Sigmoid colon (tissue), 7 donors: ENCODE measurements around the gene SLC13A3. TPM values are rescaled to one million over a fixed set of nuclear protein-coding genes. Genes with fewer than 3 reads are reported as not detected.

Experiments
- DNase-seq: peaks from one replicate; pipeline ENCODE4 v3.0.0-alpha.2; 2019
- H3K27ac ChIP-seq, 4 donors: fragments of 200-600 bp; sonication (generic); one replicate each; pipeline ENCODE4 v1.5.1; 2016 to 2019; ENCODE audit warnings: mild to moderate bottlenecking in 1 of 4
- H3K27me3 ChIP-seq, 3 donors: fragments of 200-600 bp; sonication (generic); one replicate each; pipeline ENCODE4 v1.5.1; 2019; ENCODE audit warnings: mild to moderate bottlenecking in 1 of 3
- H3K36me3 ChIP-seq, 4 donors: fragments of 200-600 bp; sonication (generic); one replicate each; pipeline ENCODE4 v1.5.1; 2016 to 2019
- H3K4me1 ChIP-seq, 4 donors: fragments of 200-600 bp; sonication (generic); one replicate each; pipeline ENCODE4 v1.5.1; 2017 to 2019
- H3K4me3 ChIP-seq, 4 donors: fragments of 200-600 bp; sonication (generic); one replicate each; pipeline ENCODE4 v1.5.1; 2017 to 2019; ENCODE audit warnings: mild to moderate bottlenecking in 2 of 4, moderate library complexity in 1 of 4
- H3K9me3 ChIP-seq, 4 donors: fragments of 200-600 bp in 3 of 4; sonication (generic) in 3 of 4; one replicate each; pipeline versions ENCODE4 v1.5.1 to v1.6.1; 2013 to 2019
- CTCF ChIP-seq, 4 experiments: fragments of 450-650 bp in 3 of 4; fragments of 200-600 bp in 1 of 4; IDR thresholded peaks; one replicate each; pipeline ENCODE4 v1.5.1; 2016 to 2019; ENCODE audit warnings: antibody characterized with exemption in 4 of 4, mild to moderate bottlenecking in 3 of 4, moderate library complexity in 2 of 4
- EP300 ChIP-seq, 4 donors: sonication (generic); formaldehyde crosslinking; IDR thresholded peaks; one replicate each; pipeline ENCODE4 v1.6.1; 2017; ENCODE audit warnings: antibody characterized with exemption in 4 of 4
- POLR2A ChIP-seq, 2 donors: fragments of 450-650 bp; IDR thresholded peaks; one replicate each; pipeline ENCODE4 v1.6.1; 2016; ENCODE audit warnings: antibody characterized with exemption in 2 of 2, mild to moderate bottlenecking in 2 of 2, moderate library complexity in 2 of 2
- POLR2AphosphoS5 ChIP-seq, 4 donors: sonication (generic); formaldehyde crosslinking; IDR thresholded peaks; one replicate each; pipeline ENCODE4 v1.6.1; 2017; ENCODE audit warnings: antibody characterized with exemption in 4 of 4
- WGBS, 2 donors: extraction: QIAGEN DNeasy Blood & Tissue Kit; methylation state at CpG; one replicate each; pipeline ENCODE4 v1.1.7; 2013; 5-methylcytosine and 5-hydroxymethylcytosine counted together
- intact Hi-C: fragments of 100-400 bp; cut with DNase I; formaldehyde crosslinking; loops from one replicate; pipeline ENCODE4 v1.15.1; 2023
- polyA plus RNA-seq, 3 donors: library from polyadenylated mRNA; stranded (reverse); fragments of 200-250 nt; gene quantifications; one replicate each; pipeline ENCODE4 v1.2.3, GENCODE V29; 2013
- total RNA-seq, 4 donors: library from RNA; depleted of rRNA; stranded (reverse); fragments of >200 nt; gene quantifications; one replicate each; pipeline ENCODE4 v1.1.0, GENCODE V29; 2016
- donor health status: healthy with polysubstance abuse.
- donor health status: Bipolar disorder and iron deficiency.
- donor health status: healthy.

SLC13A3 gene
- total and polyA plus RNA-seq, 7 donors, result 0.48 to 4.2 (median 1.1) TPM; not detected in 2

- 90 to 95% methylated on average over 2 of the region's 2 CpGs for whole genome bisulfite sequencing, 2 donors
- H3K4me1 ChIP-seq, result no peaks in the 10 kb centered on the region
- no peak overlapping the region for H3K4me3 ChIP-seq
- DNase-seq, result no peak
- H3K9me3 ChIP-seq, result peaks cover 0 to 4% (median 0%) of the 10 kb centered on the region in 4 donors
- intact Hi-C loops, result no loop called here
- no peak overlapping the region for H3K27ac ChIP-seq
- no peaks in the 10 kb centered on the region for H3K27me3 ChIP-seq
- TF ChIP-seq EP300 (IDR thresholded peaks at IDR 0.05), result no peak
- TF ChIP-seq CTCF (IDR thresholded peaks at IDR 0.05), result no peak
- TF ChIP-seq POLR2A (IDR thresholded peaks at IDR 0.05), result no peak
- no peak for TF ChIP-seq POLR2AphosphoS5 (IDR thresholded peaks at IDR 0.05)
- H3K36me3 ChIP-seq, result no peaks in the 10 kb centered on the region
Measured at GRCh38 chr20:46610145-46610544, 41.1 kb downstream of the SLC13A3 start.

GRCh38 chr20:46609043-46609442 is 42.2 kb downstream of the SLC13A3 start:
- Histone ChIP-seq H3K4me3 (no peak overlapping the region), H3K36me3 (no peaks in the 10 kb centered on the region), H3K27me3 (no peaks in the 10 kb centered on the region), H3K4me1 (no peaks in the 10 kb centered on the region), H3K9me3 (peaks cover 0 to 4% (median 0%) of the 10 kb centered on the region in 4 donors), H3K27ac (no peak overlapping the region)
- DNase-seq, result no peak
- intact Hi-C loops, result no loop called here
- TF ChIP-seq POLR2A (IDR thresholded peaks at IDR 0.05) (no peak), POLR2AphosphoS5 (IDR thresholded peaks at IDR 0.05) (no peak), CTCF (IDR thresholded peaks at IDR 0.05) (no peak), EP300 (IDR thresholded peaks at IDR 0.05) (no peak)
- 89 to 96% methylated on average over 4 of the region's 4 CpGs for WGBS, 2 donors

GRCh38 chr20:46607849-46608497 is 43.3 kb downstream of the SLC13A3 start:
- no peak for DNase-seq
- H3K27me3 ChIP-seq, result no peaks in the 10 kb centered on the region
- peaks cover 0 to 4% (median 0%) of the 10 kb centered on the region in 4 donors for H3K9me3 ChIP-seq
- WGBS, 2 donors, result 83% methylated on average over 8 of the region's 8 CpGs
- no peak overlapping the region for H3K4me3 ChIP-seq
- H3K4me1 ChIP-seq, result no peaks in the 10 kb centered on the region
- intact Hi-C loops, result no loop called here
- TF ChIP-seq POLR2A (IDR thresholded peaks at IDR 0.05) (no peak), EP300 (IDR thresholded peaks at IDR 0.05) (no peak), POLR2AphosphoS5 (IDR thresholded peaks at IDR 0.05) (no peak), CTCF (IDR thresholded peaks at IDR 0.05) (no peak)
- no peaks in the 10 kb centered on the region for H3K36me3 ChIP-seq
- H3K27ac ChIP-seq, result no peak overlapping the region

GRCh38 chr20:46607191-46607848 is 43.9 kb downstream of the SLC13A3 start:
- 78 to 89% methylated on average over 4 of the region's 4 CpGs for WGBS, 2 donors
- Histone ChIP-seq H3K4me1 (no peaks in the 10 kb centered on the region), H3K4me3 (no peak overlapping the region), H3K27me3 (no peaks in the 10 kb centered on the region), H3K27ac (no peak overlapping the region), H3K36me3 (no peaks in the 10 kb centered on the region), H3K9me3 (peaks cover 0 to 4% (median 0%) of the 10 kb centered on the region in 4 donors)
- no peak for DNase-seq
- intact Hi-C loops, result no loop called here
- TF ChIP-seq EP300 (IDR thresholded peaks at IDR 0.05) (no peak), POLR2AphosphoS5 (IDR thresholded peaks at IDR 0.05) (no peak), POLR2A (IDR thresholded peaks at IDR 0.05) (no peak), CTCF (IDR thresholded peaks at IDR 0.05) (no peak)
